Cardiac muscle cell (in vitro differentiated cells and primary cell): ENCODE data around the gene AFG1L. TPM values are rescaled to one million over a fixed set of nuclear protein-coding genes. Genes with fewer than 3 reads are reported as not detected.
A peak's percentile ranks its signal among the peaks of the same experiment; 100 is the strongest.

ENCODE experiments used
- DNase-seq, 2 donors: peaks; one replicate each; pipeline versions ENCODE4 v3.0.0 to v3.0.0-alpha.2; 2010 to 2017; ENCODE audit warnings: low read depth in 1 of 2, low spot score in 1 of 2
- H3K27ac ChIP-seq: fragments of 200-600 bp; sonication (generic); 2 replicates; pipeline ENCODE4 v1.5.1; 2016
- H3K27me3 ChIP-seq: fragments of 200-600 bp; sonication (generic); 2 replicates; pipeline ENCODE4 v1.6.0; 2016; ENCODE audit warnings: control low read depth
- H3K36me3 ChIP-seq: fragments of 200-600 bp; sonication (generic); 2 replicates; pipeline ENCODE4 v1.5.1; 2016; ENCODE audit warnings: control low read depth
- H3K4me1 ChIP-seq: fragments of 200-600 bp; sonication (generic); 2 replicates; pipeline ENCODE4 v1.8.1; 2017; ENCODE audit warnings: low read depth, mild to moderate bottlenecking, mixed run types
- H3K4me3 ChIP-seq: fragments of 200-600 bp; sonication (generic); 2 replicates; pipeline ENCODE4 v1.5.1; 2016; ENCODE audit warnings: mild to moderate bottlenecking
- H3K9me3 ChIP-seq: fragments of 200-600 bp; sonication (generic); 2 replicates; pipeline ENCODE4 v1.5.1; 2017; ENCODE audit warnings: low read depth, mild to moderate bottlenecking, control low read depth
- polyA plus RNA-seq: library from polyadenylated mRNA; unstranded; fragments of >200 nt; fragmentation: Nextera tagmentation; extraction: Ambion mirVana; gene quantifications from 2 replicates; pipeline ENCODE4 v1.2.1, GENCODE V29; 2016
- total RNA-seq: library from RNA; depleted of rRNA; stranded (reverse); fragments of >200 nt; gene quantifications from 2 replicates; pipeline ENCODE4 v1.2.3, GENCODE V29; 2016
- TF ChIP-seq, protein P1 (sequence below): IDR thresholded peaks from 2 replicates; pipeline ENCODE4 v1.5.1; 2012; ENCODE audit warnings: low read depth, mild to moderate bottlenecking, low read length

Gene AFG1L
- total and polyA plus RNA-seq, 2 experiments from 2014 or later: 7.7 to 8.8 TPM

DNA sequence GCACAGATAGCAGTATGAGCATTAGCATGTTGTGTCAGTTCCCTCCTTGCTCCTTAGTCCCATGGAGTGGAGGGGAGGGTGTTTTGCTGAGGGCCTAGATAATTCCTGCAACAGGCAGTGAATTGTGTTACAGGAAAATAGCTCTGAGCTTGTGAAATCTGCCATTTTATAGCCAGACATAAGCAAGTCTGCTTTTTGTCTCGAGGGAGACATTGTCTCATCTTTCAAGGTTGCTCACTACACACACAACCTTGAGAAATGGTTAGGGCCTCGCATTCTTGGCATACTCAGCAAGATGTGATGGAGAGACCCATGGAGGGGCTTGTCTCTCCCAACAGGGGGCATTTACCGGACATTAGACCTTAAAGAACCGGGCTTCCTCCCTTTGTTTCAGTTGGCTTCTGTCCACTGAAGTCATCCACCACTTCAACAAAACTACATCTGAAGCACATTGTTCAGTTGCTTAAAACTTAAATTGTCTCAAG lies 157.9 kb downstream of the AFG1L start:
- H3K36me3 ChIP-seq: no peaks in the 10 kb centered on the region
- DNase-seq: peak in 1 of 2 donors; percentile 66
- TF ChIP-seq, protein P1, sequence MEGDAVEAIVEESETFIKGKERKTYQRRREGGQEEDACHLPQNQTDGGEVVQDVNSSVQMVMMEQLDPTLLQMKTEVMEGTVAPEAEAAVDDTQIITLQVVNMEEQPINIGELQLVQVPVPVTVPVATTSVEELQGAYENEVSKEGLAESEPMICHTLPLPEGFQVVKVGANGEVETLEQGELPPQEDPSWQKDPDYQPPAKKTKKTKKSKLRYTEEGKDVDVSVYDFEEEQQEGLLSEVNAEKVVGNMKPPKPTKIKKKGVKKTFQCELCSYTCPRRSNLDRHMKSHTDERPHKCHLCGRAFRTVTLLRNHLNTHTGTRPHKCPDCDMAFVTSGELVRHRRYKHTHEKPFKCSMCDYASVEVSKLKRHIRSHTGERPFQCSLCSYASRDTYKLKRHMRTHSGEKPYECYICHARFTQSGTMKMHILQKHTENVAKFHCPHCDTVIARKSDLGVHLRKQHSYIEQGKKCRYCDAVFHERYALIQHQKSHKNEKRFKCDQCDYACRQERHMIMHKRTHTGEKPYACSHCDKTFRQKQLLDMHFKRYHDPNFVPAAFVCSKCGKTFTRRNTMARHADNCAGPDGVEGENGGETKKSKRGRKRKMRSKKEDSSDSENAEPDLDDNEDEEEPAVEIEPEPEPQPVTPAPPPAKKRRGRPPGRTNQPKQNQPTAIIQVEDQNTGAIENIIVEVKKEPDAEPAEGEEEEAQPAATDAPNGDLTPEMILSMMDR: no peak
- H3K9me3 ChIP-seq: no peaks in the 10 kb centered on the region
- peaks cover 3% of the 10 kb centered on the region for H3K4me1 ChIP-seq
- no peak overlapping the region for H3K4me3 ChIP-seq
- no peaks in the 10 kb centered on the region for H3K27me3 ChIP-seq
- H3K27ac ChIP-seq: no peak overlapping the region

DNA sequence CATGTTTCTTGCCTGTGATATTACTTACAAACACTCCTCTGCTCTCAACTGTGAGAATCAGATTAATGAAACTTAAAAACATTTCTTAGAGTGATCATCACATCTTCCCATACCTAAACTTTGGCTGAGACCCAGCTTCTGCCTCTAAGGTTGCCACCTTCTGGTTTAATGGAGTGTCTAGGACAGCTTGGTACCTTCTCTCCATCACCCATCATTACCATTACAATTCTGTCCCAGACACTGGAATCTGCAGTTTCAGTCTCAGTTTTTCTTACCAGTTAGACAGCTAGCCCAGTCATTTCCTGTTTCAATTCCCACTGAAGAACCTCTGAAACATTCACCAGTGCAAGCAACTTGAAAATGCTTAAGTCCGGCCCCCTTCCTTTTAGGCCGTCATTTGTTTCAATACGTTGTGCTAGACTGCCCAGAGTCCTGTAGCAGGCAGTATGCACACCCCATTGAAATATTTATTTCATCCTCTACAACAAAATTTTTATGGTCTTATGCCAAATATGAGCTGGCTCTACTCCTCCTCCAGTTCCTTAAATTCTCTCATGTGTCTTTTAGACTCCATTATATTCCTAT lies 158.8 kb downstream of the AFG1L start:
- no peak overlapping the region for H3K27ac ChIP-seq

DNA sequence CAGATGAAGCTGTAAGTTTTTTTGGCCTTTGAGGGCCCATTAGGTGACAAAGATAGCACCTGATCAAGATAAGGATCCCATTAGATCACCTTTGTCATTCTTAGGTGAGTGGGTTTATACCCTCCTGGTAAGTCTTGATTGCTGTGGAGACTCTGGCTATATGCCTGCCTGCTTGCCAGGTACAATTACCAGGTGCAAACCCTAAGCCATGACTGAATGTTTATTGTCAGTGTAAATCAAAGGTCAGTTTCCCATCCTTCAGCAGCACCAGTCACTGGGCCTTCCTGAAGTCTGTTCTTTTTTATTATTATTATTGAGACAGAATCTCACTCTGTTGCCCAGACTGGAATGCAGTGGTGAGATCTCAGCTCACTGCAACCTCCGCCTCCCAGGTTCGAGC lies 159.5 kb downstream of the AFG1L start:
- TF ChIP-seq, protein P1: no peak
- no peak overlapping the region for H3K4me3 ChIP-seq
- DNase-seq: no peak
- no peaks in the 10 kb centered on the region for H3K27me3 ChIP-seq
- no peak overlapping the region for H3K27ac ChIP-seq
- no peaks in the 10 kb centered on the region for H3K36me3 ChIP-seq
- H3K9me3 ChIP-seq: no peaks in the 10 kb centered on the region
- H3K4me1 ChIP-seq: peaks cover 3% of the 10 kb centered on the region

More for the DNA sequence above, 158.8 kb downstream of the AFG1L start:
- no peak overlapping the region for H3K4me3 ChIP-seq
- H3K27me3 ChIP-seq: no peaks in the 10 kb centered on the region
- H3K4me1 ChIP-seq: peaks cover 3% of the 10 kb centered on the region
- H3K9me3 ChIP-seq: no peaks in the 10 kb centered on the region
- peak in 1 of 2 donors; percentile 87 for DNase-seq
- no peaks in the 10 kb centered on the region for H3K36me3 ChIP-seq
- TF ChIP-seq, protein P1: peak; percentile 7

DNA sequence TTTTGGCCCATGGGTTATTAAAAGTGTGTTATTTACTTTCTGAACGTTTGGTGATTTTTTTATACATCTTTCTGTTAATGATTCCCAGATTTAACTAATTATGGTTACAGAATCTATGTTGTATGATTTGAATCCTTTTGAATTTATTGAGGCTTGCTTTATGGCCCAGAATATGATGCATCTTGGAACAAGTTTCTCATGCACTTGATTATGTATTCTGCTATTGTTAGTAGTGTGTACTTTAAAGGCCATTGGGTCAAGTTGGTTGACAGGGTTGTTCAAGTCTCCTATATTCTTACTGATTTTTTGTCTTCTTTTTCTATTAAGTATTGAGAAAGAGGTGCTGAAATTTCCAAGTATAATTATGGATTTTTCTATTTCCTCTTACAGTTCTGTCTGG lies 160.8 kb downstream of the AFG1L start:
- H3K4me1 ChIP-seq: peaks cover 3% of the 10 kb centered on the region
- no peaks in the 10 kb centered on the region for H3K9me3 ChIP-seq
- no peak overlapping the region for H3K4me3 ChIP-seq
- H3K36me3 ChIP-seq: no peaks in the 10 kb centered on the region
- no peak for DNase-seq
- H3K27ac ChIP-seq: no peak overlapping the region
- TF ChIP-seq, protein P1: no peak
- no peaks in the 10 kb centered on the region for H3K27me3 ChIP-seq

DNA sequence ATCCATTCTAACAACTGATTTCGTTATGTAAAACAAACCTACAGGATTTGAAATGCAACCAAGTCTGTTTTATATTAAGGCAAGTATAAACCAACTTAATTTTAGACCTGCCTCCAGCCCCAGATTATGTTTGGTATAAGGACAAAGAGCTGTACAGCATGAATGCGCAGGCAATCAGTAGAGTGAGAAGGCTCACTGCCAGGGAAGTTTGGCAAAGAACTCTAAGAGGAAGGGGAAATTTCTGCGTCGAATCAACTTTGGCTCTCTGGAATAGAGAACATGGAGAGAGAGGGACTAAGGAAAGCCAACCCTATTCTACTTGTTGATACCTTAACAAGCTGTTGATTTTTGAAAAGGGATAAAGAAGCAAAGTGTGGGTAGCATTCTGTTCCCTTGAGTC lies 168.9 kb downstream of the AFG1L start:
- H3K27me3 ChIP-seq: no peaks in the 10 kb centered on the region
- TF ChIP-seq, protein P1: no peak
- peak in 1 of 2 donors; percentile 52 for DNase-seq
- no peaks in the 10 kb centered on the region for H3K4me1 ChIP-seq
- no peaks in the 10 kb centered on the region for H3K36me3 ChIP-seq
- H3K9me3 ChIP-seq: no peaks in the 10 kb centered on the region
- no peak overlapping the region for H3K4me3 ChIP-seq
- H3K27ac ChIP-seq: no peak overlapping the region
